D721Med (cell line): ENCODE results near the gene PBX4.

Source experiments
- DNase-seq: peaks from one replicate; pipeline ENCODE4 v3.0.0; 2011; ENCODE audit warnings: low spot score; ENCODE audit not compliant: insufficient read length
- FAIRE-seq: peaks from 2 replicates; lab custom pipeline; 2011; peaks lifted over from hg19 to GRCh38; lab: Jason Lieb, UNC
- TF ChIP-seq, protein P1 (sequence below): IDR thresholded peaks from 2 replicates; pipeline ENCODE4 v1.5.1; 2012; ENCODE audit warnings: mild to moderate bottlenecking, control low read depth; ENCODE audit not compliant: insufficient read depth; ENCODE audit errors: missing control alignments

PBX4 gene

DNA sequence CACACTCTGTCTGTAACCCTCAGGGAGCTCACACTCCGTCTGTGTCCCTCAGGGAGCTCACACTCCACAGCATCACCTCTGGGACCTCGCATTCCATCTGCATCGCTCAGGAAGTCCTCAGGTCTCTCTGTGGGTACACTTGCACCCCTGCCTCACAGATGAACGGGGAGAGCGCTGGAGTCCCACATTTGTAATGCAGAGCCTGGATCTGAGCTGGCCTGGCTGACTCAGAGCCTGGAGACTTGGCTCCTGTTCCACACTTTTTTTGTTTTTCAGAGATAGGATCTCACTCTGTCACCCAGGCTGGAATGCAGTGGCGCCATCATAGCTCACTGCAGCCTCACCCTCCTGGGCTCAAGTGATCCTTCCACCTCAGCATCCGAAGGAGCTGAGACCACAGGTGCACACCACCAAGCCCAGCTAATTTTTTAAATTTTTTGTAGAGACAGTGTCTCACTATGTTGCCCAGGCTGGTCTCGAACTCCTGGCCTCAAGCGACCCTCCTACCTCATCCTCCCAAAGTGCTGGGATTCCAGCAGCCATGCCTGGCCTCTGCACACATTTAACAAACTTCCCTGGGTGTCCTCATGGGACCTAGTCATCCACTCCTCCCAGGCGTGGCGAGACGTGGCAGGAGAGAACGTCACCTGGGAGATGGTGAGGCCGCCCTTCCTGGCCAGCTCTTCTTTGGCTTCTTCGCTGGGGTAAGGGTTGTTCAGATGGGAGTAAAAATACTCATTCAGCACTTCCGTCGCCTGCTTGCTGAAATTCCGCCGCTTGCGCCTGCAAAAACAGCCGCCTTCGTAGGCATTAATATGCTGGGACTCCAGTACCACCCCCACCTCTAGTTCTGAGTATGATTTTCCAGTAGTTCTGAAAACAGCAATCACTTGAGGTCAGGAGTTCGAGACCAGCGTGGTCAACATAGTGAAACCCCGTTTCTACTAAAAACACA lies 49.4 kb downstream of the PBX4 start:
- TF ChIP-seq, protein P1, sequence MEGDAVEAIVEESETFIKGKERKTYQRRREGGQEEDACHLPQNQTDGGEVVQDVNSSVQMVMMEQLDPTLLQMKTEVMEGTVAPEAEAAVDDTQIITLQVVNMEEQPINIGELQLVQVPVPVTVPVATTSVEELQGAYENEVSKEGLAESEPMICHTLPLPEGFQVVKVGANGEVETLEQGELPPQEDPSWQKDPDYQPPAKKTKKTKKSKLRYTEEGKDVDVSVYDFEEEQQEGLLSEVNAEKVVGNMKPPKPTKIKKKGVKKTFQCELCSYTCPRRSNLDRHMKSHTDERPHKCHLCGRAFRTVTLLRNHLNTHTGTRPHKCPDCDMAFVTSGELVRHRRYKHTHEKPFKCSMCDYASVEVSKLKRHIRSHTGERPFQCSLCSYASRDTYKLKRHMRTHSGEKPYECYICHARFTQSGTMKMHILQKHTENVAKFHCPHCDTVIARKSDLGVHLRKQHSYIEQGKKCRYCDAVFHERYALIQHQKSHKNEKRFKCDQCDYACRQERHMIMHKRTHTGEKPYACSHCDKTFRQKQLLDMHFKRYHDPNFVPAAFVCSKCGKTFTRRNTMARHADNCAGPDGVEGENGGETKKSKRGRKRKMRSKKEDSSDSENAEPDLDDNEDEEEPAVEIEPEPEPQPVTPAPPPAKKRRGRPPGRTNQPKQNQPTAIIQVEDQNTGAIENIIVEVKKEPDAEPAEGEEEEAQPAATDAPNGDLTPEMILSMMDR: no peak
- no peak for FAIRE-seq
- no peak for DNase-seq

DNA sequence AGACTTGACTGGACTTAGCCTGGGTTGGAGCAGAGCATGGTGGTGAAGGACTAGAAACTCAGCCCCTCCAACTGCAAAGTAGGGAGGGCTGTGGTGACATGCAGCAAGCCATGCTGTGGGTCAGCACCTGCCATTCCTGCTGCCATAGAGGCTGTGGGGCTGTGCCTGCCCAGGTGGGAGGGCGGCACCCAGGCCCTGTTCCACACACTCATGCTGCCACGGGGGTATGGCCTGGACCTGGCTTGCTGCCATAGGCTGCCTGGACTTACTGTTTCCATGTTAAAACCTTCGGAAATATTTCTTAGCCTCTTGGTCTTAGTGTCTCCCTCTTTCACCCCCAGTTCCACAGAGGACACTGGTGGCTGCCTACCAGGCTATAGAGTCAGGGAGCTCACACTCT lies 51.1 kb downstream of the PBX4 start:
- FAIRE-seq (no peak), DNase-seq (no peak)
- TF ChIP-seq, protein P1: no peak

DNA sequence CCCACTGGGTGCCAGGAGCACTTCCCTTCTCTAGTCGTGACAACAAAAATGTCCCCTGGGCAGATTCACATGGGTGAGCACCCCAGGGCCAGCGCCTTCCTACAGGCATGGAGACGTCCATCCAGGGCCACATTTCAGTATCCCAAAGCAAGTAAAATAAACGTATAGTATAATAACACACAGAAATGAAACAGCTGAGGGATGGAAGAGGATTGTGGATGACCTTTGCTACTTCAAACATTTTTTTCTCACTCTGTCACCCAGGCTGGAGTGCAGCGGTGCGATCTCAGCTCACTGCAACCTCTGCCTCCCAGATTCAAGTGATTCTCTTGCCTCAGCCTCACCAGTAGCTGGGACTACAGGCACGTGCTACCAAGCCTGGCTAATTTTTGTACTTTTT lies 52.2 kb downstream of the PBX4 start:
- TF ChIP-seq, protein P1: no peak
- FAIRE-seq: no peak
- no peak for DNase-seq

DNA sequence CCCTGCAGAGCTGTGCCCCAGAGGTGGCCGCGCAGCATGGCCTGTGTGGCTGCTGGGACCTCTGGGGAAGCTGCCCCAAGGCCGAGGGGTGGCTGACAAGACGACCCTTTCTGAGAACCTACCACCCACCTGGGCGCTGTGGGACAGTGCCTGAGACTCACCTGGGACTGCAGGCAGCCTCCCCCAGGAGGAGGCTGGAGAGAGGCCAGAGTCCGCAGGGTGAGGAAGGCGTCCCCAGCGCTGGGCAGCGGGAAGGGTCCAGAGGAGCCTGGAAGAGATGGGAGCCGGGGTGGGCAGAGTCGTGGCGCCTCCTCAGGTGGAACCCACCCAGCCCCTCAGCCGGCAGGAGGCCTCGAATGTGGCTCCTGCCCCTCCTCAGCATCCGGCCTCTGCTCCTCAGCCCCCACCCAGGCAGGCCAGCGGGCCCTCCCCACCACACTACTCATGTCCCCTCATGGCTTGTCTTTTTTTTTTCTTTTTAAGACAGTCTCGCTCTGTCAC lies 55.1 kb downstream of the PBX4 start:
- DNase-seq (no peak), FAIRE-seq (no peak)
- TF ChIP-seq, protein P1: no peak

DNA sequence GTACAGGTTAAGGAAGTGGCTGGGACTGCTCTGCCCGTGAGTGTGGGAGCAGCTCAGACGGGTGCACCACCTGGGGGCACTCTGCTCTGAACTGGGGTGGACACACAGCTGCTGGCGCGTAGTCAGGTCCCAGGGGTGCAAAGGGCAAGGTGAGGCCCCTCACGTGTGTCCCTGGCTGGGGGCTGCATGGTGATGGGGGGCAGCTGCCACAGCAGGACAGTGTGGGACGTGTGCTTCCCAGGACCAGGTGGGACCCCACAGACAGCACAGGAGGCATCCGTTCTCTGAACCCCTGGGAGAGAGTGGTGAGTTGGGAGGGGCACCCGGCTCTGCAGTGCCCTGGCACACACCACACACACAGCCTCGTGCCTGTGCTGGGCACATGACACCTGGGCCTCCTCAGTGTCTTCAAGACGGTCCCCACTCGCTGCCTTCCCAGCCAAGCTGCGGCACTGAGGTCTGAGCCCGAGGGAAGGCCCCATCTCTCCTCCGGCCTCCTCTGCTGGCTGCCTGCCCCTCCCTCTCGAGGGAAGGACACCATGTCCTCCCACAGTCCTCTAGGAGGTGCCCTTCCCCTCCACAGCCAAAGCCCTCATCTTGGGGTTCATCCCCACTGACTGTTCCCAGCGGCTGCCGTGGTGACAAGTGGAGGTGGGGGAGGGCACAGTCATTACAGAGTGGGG lies 55.7 kb downstream of the PBX4 start:
- DNase-seq: no peak
- FAIRE-seq: no peak
- TF ChIP-seq, protein P1: peak; percentile 8

DNA sequence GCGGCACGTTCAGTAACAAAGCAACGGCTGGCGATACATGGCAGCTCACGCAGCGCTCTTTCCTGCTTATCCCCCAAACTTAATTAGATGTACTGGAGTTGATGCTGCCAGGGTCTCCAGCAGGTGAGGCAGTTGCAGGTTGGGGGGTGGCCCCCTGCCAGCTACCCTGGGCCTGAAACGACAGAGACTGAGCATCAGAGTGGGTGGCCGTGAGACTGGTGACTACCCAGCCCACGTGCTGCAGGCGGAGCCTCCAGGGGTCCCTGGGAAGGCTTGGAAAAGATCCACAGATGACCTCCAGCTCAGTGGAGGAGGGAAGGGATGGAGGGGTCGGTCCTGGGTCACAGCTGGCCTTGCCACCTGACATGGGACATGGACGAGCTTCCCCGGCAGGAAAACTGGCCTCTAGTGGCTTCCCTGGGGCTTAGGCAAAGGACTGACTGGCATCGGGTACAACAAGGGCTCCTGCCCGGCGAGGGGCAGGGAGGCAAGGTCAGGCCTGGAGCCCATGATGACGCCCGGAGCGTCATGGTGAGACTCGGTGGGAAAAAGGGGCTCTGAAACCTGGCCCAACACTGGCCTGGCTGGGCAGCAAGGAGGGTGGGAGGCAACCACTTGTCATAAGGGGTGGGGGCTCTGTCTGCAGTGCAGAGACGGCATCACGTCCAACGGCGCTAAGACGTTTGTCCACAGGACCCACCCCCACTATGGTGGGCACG lies 56.4 kb downstream of the PBX4 start:
- no peak for DNase-seq
- TF ChIP-seq, protein P1: no peak
- FAIRE-seq: no peak
